Stimulated activated naive CD8-positive, alpha-beta T cell treated with anti-CD3 and anti-CD28 coated beads, Interleukin-15, Interleukin-2, amounts not matched to agents 100 U/mL and 50 U/mL, for 24 hours (primary cell): Measurements from ENCODE around the gene NT5C3A.

Source experiments
- ATAC-seq: fragments of 150-1000 bp; cut with Tn5 transposase; one replicate; pipeline ENCODE4 v1.10.0; 2021
- DNase-seq: peaks from one replicate; pipeline ENCODE4 v3.0.0; 2021

The NT5C3A gene

DNA sequence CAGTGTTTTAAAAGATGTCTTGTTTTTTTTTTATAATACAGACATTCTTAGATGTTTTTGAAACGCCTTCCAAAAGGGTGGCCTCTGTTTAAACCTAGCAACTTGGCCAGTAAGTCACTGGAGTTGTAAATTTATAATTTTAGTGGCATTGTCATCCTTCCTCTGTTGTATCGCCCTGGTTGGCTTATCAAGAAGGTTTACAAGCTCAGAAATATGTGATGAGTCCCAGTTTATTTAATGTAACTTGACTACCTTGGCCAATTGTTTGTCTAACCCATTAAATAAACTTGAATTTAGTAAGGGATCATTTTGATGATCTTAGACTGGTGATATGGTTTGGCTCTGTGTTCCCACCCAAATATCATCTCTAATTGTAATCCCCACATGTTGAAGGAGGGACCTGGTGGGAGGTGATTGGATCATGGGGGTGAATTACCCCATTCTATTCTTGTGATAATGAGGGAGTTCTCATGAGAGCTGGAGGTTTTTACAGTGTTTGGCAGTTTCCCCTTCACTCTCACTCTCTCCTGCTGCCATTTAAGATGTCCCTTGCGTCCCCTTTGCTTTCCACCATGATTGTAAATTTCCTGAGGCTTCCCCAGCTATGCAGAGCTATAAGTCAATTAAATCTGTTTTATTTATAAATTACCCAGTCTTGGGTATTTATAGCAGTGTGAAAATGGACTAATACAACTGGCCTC, 13.4 kb upstream of the NT5C3A start:
- no peak for DNase-seq
- ATAC-seq = no peak

DNA sequence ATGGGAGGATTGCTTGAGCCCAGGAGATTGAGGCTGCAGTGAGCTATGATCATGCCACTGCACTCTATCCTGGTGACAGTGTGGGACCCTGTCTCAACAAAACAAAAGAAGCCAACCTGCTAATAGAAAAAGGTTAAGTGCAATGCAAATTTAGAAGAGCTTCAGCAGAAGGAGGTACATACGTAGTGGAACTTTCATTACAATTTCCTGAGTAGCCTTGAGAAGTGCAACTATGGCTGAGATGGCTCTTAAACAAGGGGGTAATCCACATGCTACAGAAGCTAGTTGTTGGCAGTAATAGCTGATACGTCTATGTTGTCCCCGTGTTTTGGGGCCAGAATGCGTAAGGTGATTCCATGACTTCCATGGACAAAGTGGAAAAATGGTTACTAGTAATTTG, 10.7 kb upstream of the NT5C3A start:
- ATAC-seq (no peak), DNase-seq (no peak)

DNA sequence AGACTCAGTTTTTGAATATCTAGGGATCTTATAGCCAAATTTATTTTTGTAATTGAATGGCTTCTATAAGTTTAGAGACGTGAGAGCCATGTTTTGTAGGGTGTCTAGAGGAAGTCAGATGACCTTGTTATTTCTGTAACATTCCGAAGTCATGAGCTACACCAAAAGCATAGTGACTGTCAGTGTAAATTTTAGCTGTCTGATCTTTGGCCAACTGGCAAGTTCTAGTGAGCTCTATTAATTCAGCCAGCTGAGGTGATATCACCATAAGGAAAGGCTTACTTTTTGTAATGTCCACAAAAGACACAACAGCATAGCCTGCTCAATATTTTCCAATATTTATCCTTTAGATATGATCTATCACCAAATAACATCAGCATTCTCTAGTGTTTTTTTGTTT, 9.9 kb upstream of the NT5C3A start:
- ATAC-seq (no peak), DNase-seq (no peak)

DNA sequence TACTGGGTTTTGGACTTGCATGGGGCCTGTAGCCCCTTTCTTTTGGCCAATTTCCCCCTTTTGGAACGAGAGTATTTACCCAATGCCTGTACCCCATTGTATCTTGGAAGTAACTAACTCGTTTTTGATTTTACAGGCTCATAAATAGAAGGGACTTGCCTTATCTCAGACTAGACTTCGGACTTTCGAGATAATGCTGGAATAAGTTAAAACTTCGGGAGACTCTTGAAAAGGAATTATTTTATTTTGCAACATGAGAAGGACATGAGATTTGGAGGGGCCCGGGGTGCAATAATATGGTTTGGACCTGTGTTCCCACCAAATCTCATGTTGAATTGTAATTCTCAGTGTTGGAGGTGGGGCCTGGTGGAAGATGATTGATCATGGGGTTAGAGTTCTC, 8.3 kb upstream of the NT5C3A start:
- DNase-seq = no peak
- no peak for ATAC-seq

DNA sequence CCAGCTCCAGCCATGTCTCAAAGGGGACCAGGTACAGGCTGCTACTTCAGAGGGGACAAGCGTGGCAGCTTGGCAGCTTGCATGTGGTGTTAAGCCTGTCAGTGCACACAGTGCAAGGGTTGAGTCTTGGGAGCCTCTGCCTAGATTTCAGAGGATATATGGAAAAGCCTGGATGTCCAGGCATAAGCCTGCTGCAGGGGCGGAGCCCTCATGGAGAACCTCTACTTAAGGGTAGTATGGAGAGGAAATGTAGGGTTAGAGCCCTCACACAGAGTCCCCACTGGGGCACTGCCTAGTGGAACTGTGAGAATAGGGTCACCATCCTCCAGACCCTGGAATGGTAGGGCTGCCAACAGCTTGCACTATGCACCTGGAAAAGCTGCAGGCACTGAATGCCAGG, 7.7 kb upstream of the NT5C3A start:
- DNase-seq (no peak), ATAC-seq (no peak)

DNA sequence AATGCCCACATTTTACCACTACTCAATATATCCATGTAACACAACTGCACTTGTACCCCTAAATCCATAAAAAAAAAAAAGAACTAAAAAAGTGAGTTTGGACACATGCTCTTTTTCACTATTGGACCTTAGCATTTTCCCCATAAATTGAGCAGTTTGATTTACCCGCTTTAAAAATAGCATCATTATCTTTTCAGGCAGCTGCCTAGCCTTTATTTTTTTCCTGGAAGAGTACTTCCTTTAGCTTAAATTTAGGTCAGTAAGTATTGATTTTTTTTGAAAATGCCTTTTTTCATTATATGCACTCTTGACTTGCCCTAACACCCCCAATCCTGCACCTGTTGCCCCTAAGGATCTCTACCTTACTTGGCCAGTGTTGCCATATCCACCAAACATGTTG, 5.3 kb upstream of the NT5C3A start:
- ATAC-seq (no peak), DNase-seq (no peak)

DNA sequence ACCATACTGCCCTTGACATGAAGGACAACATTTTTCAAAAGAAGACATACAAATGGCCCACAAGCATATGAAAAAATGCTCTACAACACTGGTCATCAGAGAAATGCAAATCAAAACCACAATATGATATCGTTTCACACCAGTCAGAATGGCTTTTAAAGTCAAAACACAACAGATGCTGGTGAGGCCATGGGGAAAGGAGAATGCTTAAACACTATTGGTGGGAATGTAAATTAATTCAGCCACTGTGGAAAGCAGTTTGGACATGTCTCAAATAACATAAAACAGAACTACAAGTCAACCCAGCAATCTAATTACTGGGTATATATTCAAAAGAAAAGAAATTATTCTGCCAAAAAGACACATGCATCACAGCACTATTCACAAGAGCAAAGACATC, 4.2 kb upstream of the NT5C3A start:
- ATAC-seq (no peak), DNase-seq (no peak)

DNA sequence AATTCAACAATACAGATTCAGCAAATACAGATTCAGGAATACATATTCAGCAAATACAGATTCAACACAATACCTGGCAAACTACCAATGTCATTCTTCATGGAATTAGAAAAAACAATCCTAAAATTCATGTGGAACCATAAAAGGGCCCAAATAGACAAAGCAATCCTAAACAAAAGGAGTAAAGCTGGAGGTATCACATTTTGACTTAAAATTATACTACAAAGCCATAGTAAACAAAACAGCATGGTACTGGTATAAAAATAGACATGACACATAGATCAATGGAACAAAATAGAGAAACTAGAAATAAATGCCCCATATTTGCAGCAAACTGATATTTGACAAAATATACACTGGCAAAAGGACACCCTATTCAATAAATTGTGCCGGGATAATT, 3.4 kb upstream of the NT5C3A start:
- ATAC-seq = no peak
- DNase-seq = no peak

DNA sequence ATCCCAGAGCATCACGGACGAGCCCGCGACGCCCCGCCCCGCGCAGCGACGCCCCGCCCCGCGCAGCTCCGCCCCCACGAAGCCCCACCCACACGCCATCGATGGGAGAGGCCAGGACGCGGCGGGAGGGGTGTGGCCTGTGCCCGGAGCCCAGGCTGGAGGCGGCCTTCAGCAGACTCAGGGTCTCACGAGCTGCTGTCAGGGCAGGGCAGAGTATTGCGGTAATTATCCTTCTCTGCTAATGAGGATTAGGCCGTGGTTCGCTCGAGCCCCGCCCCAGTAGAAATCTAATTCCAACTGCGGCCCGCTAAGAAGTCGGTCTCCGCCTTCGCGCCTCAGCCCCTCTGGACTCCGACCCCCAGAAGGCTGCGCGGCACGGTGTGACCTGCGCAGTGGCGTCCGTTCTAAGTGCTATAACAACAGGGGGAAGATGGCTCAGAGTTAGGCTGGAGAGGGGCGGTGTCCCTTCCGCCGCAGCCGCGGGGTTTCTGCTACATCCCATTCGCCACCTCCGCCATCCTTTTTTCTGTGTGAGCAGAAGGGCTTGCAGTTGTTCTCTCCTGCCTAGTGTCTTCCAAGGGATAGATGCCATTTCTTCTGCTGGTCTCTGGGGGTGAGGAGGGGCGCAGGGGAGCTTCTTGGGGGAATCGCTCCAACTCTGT, 337 bp upstream of the NT5C3A start:
- DNase-seq (peak; percentile 93), ATAC-seq (peak; percentile 96)

DNA sequence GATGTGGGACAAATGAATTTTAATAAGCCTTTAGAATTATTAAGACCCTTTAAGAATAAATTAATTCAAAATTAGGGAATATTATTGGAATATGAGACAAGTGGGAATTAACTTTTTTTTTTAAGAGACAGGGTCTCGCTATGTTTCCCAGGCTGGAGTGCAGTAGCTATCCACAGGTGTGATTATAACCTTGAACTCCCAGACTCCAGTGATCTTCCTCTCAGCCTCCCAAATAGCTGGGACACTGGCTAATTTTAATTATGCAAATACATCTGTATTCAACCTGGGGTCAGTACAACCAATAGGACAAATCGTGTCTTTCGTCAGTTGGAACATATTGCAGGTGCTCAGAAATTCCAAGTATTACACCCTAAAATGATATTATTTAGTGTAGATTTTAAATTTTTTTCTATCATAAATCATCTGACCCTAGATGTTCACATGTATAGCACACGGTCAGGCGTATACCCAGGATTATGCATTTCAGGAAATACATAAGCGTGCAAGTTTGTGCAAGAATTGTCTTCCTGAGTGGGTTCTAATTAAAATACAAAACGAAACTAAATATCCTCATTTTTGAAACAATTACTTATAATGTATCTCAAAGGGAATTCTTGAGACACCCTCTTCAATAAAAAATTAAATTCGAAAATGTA, 1.2 kb downstream of the NT5C3A start:
- no peak for ATAC-seq
- DNase-seq = no peak

DNA sequence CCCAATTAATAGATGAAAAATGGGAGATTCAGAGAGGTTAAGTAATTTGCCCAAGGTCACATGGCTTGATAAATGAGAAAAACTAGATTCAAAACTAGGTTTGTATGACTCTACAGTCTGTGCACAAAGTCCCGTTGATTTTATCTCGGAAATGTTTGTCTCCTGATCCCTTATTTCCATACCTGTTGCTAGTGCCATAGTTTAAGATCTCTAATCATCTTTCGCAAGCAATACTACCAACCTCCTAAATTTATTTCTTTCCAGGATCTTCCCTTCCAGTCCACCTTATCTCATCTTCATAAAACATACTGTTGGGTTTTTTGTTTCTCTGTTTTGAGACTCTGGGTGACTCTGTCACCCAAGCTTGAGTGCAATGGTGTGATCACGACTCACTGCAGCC, 2.9 kb downstream of the NT5C3A start:
- no peak for DNase-seq
- ATAC-seq = no peak

DNA sequence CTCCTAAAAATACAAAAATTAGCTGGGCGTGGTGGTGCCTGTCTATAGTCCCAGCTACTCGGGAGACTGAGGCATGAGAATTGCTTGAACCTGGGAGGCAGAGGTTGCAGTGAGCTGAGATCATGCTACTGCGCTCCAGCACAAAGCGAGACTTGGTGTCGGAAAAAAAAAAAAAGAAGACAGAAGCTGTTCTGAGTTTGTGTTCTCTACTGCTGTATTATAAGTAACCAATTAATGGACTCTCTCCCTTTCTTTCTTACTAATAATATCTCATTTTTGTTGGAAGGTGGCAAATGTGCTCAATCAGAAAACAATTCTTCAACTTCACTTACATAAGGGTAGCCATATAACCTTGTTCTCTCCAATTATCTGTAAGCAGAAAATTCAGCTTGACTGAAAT, 7.4 kb downstream of the NT5C3A start:
- DNase-seq (no peak), ATAC-seq (no peak)

DNA sequence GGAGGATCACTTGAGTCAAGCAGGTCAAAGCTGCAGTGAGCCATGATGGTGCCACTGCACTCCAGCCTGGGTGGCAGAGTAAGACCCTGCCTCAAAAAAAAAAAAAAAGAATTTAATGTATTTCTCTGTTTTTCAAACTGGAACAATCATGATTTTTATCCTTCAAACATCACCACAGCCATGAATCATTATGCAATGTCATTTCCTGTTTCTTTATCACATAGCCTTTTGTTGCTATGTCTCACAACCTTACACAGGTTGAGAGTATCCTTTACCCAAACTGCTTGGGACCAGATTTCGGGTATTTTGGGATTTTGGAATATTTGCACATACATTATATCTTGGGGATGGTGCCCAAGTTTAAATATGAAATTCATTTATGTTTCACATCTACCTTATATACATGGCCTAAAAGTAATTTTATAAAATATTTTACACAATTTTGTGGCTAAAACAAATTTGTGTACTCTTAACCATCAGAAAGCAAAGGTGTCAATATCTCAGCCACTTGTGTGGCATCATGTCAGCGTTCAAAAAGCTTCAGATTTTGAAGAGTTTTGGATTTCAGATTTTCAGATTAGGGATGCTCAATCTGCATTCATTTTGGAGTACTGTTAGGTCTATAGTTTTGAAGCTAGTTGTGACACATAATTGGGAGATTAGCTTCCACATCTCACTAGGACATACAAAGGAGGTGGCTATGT, 8.2 kb downstream of the NT5C3A start:
- peak; percentile 80 for ATAC-seq
- no peak for DNase-seq

DNA sequence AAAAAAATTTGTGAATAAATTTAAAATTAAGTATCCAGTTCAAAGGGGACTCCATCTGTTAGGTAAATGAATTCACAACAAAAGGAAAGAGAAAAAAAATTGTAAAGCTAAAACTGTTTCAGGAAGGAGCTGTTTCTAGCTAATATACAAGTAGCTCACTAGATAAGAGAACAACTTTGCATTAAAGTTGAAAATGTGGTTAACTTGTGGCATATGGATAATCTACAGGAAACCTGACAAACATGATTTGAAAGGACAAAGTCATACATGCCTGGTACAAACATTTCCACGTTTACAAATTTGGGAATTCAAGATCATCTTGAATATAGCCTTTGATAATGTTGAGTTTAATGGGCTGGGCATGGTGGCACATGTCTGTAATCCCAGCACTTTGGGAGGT, 8.9 kb downstream of the NT5C3A start:
- no peak for DNase-seq
- ATAC-seq = no peak

DNA sequence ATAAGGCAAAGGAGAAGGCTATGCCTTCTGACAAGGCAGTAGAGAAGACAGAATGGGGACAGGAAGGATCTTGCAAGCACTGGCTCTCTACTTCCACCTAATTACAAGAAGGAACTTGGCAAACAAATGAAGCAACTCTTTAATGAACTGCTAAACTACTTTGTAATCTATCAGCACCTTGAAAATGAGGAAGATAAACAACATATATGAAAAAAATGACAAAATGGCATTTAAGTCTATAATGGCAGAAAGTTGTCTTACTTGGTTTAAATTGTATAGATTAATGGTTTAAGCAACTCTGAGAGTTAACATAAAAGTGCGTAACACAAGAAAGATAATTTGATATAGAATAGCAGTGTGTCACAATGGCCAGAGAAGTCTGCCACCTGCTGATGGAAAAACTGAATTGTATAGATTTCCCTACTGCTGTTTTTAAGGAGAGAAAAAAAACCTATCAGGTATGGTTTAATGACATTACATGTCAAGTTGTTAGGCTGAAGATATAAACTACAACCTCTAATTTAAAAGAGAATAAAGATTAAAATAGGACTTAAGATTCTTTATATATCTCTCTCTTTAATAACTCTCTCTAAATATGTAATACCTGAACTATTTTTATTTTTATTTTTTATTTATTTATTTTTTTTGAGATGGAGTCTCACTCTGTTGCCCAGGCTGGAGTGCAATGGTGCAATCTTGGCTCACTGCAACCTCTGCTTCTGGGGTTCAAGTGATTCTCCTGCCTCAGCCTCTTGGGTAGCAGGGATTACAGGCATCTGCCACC, 11.8 kb downstream of the NT5C3A start:
- no peak for ATAC-seq

DNA sequence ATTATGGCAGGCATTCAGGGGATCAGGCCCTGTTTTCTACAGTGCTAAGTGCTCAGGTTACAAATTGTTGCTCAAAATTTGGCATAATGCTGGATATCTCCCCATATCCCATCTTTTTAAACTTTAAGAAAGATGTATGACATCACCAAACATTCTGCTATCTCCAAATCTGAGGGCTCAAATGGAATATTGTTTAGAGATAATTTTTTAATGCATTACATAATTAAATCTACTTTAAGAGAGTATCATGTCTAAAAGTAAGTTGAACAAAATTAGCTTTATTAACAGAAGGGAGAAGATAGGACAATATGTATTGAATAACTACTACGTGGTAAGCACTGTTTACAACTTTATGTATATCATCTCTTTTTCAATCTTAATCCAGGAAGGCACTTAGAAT, 13.9 kb downstream of the NT5C3A start:
- DNase-seq (no peak), ATAC-seq (no peak)

More for the DNA sequence above, 11.8 kb downstream of the NT5C3A start:
- DNase-seq = no peak

DNA sequence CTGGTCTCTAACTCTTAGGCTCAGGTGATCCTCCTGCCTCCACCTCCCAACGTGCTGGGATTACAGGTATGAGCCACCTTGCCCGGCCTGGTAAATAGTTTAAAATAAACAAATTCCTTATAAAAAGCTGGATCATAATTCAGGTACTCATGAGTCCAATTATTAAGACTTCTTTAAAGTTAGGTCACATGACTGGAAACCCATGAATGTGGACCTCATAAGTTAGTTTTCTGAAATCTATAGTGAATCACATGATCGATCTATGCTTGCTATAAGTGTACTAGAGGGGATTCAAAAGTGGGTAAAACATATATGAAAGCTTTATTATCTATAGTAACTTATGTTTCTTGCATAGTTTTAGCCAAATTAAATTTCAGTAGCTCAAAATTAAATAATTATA, 14.3 kb downstream of the NT5C3A start:
- no peak for ATAC-seq

DNA sequence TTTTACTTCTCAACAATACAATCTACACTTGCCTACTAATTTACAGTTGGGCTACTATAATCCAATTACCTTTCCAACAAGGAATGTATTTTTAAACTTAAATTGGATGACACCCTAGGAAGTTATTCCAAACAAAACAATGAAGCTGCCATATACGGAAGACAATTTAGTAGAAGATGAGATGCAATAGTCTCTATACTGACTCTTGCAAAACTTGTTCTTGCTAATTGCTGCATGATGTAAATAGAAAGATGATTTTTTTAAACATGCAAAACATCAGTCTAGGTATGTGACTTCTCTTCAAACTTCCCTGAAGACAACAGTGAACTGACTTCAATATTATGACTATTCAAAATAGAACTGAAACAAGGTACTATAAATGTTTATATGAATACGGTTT, 17.6 kb downstream of the NT5C3A start:
- ATAC-seq (no peak), DNase-seq (no peak)

More for the DNA sequence above, 14.3 kb downstream of the NT5C3A start:
- DNase-seq = no peak

DNA sequence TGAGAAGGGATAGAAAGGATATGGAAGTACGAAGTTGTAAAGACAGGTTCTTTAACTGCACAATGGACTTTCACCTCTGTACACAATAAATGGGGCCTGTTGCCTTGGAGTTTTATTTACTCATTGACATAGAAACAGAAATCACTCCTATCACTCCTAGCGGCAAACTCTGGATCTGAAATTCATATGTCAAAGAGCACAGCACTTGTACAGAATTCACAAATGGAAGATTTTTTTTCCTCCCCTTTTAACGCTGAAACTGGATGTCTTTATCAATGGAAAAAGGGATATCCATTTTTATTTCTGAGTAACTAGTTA, 18.2 kb downstream of the NT5C3A start:
- ATAC-seq (no peak), DNase-seq (no peak)

DNA sequence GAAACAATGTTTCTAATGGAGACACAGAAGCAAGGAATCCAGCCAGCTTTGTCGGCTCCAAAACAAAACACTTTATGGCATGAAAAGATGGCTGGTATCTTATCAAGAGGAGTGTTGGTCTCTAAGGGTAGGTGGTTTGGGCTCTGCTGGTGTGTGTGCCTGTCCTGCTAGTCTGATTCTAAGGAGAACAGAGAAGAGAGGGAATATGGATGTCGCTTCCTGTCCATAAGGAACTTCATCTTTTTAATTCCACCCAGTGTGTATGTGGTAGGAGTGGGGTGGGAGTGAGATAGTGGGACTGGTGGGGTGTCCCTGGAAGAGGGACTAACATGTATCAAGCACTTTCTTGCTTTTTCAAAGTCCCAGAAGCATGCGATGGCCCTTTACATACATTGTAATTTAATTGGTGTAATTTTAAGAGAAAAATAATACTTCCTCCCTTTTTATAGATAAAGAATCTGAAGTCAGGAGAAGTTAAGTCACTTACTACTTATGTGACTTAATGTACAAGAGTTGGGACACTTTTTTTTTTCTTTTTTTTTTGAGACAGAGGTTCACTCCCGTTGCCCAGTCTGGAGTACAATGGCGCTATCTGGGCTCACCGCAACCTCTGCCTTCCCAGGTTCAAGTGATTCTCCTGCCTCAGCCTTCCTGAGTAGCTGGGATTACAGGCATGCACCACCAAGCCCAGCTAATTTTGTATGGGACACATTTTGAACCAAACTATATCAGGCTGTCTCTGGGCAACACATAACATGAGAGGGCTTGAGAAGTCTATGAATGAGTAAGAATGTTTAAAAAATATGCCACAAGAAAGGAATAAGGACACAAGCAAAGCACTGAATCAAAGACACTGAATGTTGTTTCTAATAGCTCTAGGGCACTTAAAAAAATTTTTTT, 18.8 kb downstream of the NT5C3A start:
- no peak for ATAC-seq
- DNase-seq = no peak
